BJ (cell line): ENCODE measurements around the gene BTBD3. TPM values are rescaled to one million over a fixed set of nuclear protein-coding genes. Genes with fewer than 3 reads are reported as not detected.

ENCODE experiments used
- CTCF ChIA-PET: fragments of 350-600 bp; formaldehyde crosslinking; extraction: SDS; loops from one replicate; lab custom pipeline; 2021; ENCODE audit warnings: antibody characterized with exemption, inconsistent platforms; lab: Yijun Ruan, JAX
- POLR2A ChIA-PET: fragments of 300-600 bp; sonication (Branson Sonifier 250); formaldehyde crosslinking; extraction: SDS; loops from one replicate; lab custom pipeline; 2021; ENCODE audit warnings: antibody characterized with exemption; lab: Charles Lee
- DNase-seq: peaks from one replicate; pipeline ENCODE4 v3.0.0-alpha.2; 2011; ENCODE audit warnings: low read depth
- H3K27me3 ChIP-seq: 2 replicates; pipeline ENCODE4 v1.6.0; 2011; ENCODE audit warnings: low read length; ENCODE audit not compliant: control insufficient read depth, insufficient read depth
- H3K36me3 ChIP-seq: 2 replicates; pipeline ENCODE4 v1.5.1; 2011; ENCODE audit warnings: low read length; ENCODE audit not compliant: control insufficient read depth, insufficient read depth
- H3K4me3 ChIP-seq: 2 replicates; pipeline ENCODE4 v1.5.1; 2011; ENCODE audit warnings: low read depth, mild to moderate bottlenecking, control low read depth, low read length
- polyA plus RNA-seq: library from polyadenylated mRNA; depleted of rRNA; stranded (reverse); fragments of >200 nt; gene quantifications from 2 replicates; pipeline ENCODE4 v1.2.3, GENCODE V29; 2011
- TF ChIP-seq, protein P1 (sequence below): IDR thresholded peaks from 2 replicates; pipeline ENCODE4 v1.5.1; 2011; ENCODE audit warnings: low read depth, mild to moderate bottlenecking, control low read depth, inconsistent platforms, low read length, moderate library complexity; ENCODE audit not compliant: insufficient read depth

Gene BTBD3
- polyA plus RNA-seq, 1 experiment, result 21.3 TPM

DNA sequence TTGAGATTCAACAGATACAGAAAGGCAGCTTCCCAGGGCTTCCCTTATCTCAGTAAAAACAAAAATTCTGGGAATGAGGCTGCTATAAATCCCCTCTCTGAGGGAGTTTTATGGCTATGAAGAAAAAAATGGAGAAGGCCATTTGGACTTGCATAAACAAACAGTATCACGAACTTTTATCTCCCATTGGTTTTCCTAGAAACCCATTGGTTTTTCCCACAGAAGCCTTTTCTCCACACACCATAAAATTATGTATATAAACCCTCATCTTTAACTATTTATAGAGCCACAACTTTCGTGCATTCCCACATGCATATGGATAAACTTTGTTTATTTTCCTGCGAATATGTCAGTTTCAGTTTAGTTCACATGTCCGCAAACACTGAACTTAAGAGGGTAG is 36.2 kb upstream of the BTBD3 start:
- H3K4me3 ChIP-seq, result no peak overlapping the region
- H3K36me3 ChIP-seq, result no peaks in the 10 kb centered on the region
- CTCF ChIA-PET, result no interaction called here
- POLR2A ChIA-PET, result no interaction called here
- DNase-seq, result no peak
- H3K27me3 ChIP-seq, result no peaks in the 10 kb centered on the region
- TF ChIP-seq, protein P1, sequence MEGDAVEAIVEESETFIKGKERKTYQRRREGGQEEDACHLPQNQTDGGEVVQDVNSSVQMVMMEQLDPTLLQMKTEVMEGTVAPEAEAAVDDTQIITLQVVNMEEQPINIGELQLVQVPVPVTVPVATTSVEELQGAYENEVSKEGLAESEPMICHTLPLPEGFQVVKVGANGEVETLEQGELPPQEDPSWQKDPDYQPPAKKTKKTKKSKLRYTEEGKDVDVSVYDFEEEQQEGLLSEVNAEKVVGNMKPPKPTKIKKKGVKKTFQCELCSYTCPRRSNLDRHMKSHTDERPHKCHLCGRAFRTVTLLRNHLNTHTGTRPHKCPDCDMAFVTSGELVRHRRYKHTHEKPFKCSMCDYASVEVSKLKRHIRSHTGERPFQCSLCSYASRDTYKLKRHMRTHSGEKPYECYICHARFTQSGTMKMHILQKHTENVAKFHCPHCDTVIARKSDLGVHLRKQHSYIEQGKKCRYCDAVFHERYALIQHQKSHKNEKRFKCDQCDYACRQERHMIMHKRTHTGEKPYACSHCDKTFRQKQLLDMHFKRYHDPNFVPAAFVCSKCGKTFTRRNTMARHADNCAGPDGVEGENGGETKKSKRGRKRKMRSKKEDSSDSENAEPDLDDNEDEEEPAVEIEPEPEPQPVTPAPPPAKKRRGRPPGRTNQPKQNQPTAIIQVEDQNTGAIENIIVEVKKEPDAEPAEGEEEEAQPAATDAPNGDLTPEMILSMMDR, result no peak

DNA sequence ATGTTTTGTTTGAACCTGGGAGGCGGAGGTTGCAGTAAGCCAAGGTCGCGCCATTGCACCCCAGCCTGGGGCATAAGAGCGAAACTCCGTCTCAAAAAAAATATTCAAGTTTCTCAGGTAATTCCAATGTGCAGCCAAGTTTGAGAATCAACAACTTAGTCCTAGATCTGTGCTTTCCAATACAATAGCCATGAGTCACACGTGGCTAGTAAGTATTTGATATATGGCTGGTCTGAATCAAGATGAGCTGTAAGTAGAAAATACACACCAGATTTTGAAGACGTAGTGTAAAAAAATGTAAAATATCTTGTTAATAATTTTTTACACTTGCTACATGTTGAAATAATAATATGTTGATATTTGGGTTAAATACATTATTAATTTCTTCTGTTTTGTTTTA is 35.0 kb upstream of the BTBD3 start:
- ChIA-PET POLR2A (no interaction called here), CTCF (no interaction called here)
- no peak for DNase-seq
- Histone ChIP-seq H3K27me3 (no peaks in the 10 kb centered on the region), H3K36me3 (no peaks in the 10 kb centered on the region), H3K4me3 (no peak overlapping the region)
- TF ChIP-seq, protein P1, result no peak

DNA sequence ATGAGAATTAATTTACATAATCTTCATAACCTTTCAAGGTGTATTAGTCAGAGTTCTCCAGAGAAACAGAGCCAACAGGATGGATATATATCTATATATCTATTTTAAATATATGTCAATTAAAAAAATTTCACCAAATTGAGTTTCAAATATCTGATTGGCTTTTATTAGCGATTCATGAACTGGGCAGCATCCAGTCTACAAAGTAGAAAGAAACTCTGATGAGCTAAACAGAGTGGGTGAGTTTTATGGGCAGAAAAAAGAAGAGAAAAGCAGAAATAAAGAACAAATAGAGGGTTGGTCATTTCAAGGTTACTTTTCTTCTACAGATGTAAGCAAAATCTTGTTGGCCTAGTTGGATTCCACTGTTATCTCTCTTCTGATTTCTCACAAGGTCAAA is 29.0 kb upstream of the BTBD3 start:
- no peak overlapping the region for H3K4me3 ChIP-seq
- no peaks in the 10 kb centered on the region for H3K36me3 ChIP-seq
- DNase-seq, result no peak
- TF ChIP-seq, protein P1, result no peak
- no peaks in the 10 kb centered on the region for H3K27me3 ChIP-seq
- CTCF ChIA-PET, result no interaction called here
- POLR2A ChIA-PET, result no interaction called here

DNA sequence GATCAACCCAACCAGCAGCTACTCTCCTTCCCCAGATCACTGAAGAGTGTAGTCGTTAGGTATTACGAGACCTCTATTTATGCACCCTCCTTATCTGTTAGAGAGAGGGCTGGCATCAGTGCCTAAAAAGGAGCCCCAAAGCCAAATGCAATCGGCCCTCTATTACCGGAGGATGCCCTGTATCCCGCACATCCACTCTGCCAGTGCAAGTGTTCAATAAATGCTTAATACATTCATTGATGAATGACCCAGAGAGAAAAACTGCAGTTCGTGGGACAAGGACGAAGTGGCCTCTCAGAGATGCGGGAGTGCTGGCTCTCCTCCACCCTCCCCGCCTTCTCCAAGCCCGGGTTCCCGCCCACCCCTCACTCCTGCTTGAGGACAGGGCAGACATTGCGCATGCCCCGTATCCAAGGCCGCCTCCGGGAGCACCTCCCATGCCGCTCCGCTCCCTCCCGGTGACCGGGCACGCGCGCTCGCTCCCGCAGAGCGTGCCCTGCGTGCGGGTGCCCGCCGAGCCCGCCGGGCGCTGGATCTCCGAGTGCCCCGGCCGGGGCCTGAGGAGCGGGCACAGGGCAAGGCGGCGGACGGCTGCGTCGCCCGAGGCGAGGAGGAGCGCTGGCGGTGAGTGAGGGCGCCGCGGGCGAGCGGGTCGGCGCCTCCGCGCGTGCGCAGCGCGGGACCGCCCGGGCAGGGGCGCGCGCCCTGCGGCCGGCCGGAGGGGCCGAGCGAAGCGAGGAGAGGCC is 27.2 kb upstream of the BTBD3 start:
- CTCF ChIA-PET, result no interaction called here
- Histone ChIP-seq H3K27me3 (no peaks in the 10 kb centered on the region), H3K36me3 (no peaks in the 10 kb centered on the region), H3K4me3 (peak overlapping the region; percentile 56)
- DNase-seq, result peak; percentile 43
- POLR2A ChIA-PET, result no interaction called here
- TF ChIP-seq, protein P1, result no peak

DNA sequence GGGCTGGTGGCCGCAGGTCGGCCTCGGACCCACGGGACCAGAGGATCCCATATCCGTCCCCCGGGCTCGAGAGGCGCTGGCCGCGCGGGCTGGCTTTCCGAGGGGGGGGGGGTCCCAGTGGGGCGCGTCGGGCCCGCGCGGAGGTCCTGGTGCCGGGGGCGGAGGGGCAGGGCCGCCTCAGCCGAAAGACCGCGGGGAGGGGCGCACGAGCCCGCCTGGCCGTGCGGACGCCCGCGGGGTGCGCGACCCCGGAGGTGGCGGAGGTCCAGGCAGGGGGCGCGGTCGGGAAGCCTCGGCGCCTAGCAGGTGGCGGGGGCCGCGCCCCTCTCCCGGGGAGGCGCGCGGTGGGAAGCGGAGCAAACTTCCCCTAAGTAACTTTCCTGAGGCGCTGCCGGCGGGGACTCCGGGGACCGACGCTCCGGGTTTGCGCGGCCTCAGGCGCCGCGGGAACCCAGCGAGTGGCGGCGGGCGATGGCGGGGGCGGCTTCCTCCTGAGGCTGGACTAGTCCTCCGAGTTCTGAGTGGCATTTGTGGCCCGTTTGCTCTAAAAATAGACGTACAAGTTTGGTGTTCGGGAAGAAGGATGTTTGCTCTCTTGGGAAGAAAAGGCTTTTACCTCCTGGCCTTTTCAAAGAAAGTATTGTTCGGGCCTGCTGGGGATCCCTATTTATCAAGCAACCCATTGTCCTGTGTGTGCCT is 26.5 kb upstream of the BTBD3 start:
- no peak for DNase-seq
- TF ChIP-seq, protein P1, result no peak
- Histone ChIP-seq H3K36me3 (no peaks in the 10 kb centered on the region), H3K27me3 (no peaks in the 10 kb centered on the region), H3K4me3 (peak overlapping the region; percentile 56)
- CTCF ChIA-PET, result no interaction called here
- POLR2A ChIA-PET, result no interaction called here
